ENCODE data around the gene PRRT1. TPM values are rescaled to one million over a fixed set of nuclear protein-coding genes. Genes with fewer than 3 reads are reported as not detected.

PRRT1 gene
- 0.56 to 1.0 TPM (median 0.63 TPM) in 5 replicates for total RNA-seq (2022; extraction: Qiagen RNA extraction)

GRCh38 chr6:32151863-32152768, at the start of gene PRRT1:
TSS of gene PRRT1 (minus strand) at chr6:32151939. CDS start at chr6:32151827, 112 bp downstream.

DNA sequence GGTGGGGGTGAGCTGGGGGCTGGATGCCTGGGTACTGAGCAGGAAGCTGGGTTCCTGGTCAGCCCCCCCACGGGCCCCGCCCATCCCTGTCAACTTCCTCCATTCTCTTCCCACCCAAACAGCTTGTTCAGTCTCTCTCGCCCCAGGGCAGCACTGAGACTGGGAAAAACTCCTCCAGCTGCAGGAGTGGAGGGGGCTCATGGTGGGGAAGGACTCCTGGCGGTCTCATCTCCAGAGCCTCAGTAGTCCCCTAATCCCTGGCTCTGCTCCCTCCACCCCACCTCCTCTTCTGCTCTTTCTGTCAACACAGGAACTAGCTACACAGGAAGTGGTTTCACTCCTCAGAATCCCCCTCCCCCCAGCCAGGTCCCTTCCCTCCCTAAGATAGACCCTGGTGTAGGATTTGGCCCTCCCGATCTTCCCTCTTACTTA, 40.9 kb upstream of the PRRT1 start, which contains the start of gene GPSM3:
Gene GPSM3 (minus strand): TSS at position 36 of the 432 bp plus-strand sequence. CDS start 130 bp downstream, outside the sequence.

DNA sequence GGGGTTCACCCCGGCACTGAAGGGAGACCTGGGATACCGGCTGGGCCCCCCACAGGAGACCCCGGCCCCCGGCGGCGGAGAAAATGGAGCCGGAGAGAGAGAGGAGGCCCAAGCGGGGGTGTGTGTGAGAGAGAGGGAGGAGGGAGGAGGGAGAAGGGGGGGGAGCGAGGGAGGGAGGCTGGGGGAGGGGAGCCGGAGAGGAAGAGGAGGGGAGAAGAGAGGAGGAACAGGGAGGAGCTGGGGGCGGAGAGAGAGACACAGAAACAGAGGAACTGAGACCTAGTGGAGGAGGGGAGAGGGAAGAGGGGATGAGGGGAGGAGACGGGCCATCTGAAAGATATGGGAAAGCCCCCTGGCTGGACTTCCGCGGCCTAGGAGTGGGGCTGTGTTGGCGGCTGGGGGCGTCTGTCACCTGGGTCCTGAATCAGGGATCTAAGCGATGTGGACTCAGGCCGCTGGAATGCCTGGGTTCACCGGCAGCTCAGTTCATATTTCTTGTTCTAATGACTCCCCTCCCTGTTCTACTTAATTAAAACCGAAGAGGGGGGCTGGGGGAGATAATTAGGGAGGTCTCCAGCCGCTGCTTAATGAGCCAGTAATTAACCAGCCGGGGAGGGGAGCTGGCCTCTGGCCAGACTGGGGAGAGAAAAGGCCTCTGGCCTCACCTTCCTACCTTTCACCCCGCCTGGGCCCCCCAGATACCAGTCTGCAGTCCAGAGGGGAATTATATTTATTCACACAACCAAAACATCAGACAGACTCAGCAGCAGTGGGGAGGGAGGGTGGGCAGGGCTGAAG, 38.5 kb upstream of the PRRT1 start, which contains the start of gene PBX2:
Gene PBX2 (minus strand): TSS at position 149 of the 798 bp plus-strand sequence. CDS start 287 bp downstream, outside the sequence.

GRCh38 chr6:32184084-32184640, 32.4 kb upstream of the PRRT1 start, which contains the start of gene AGER:
TSS of gene AGER (minus strand) at chr6:32184253. CDS start at chr6:32184222, 31 bp downstream.

DNA sequence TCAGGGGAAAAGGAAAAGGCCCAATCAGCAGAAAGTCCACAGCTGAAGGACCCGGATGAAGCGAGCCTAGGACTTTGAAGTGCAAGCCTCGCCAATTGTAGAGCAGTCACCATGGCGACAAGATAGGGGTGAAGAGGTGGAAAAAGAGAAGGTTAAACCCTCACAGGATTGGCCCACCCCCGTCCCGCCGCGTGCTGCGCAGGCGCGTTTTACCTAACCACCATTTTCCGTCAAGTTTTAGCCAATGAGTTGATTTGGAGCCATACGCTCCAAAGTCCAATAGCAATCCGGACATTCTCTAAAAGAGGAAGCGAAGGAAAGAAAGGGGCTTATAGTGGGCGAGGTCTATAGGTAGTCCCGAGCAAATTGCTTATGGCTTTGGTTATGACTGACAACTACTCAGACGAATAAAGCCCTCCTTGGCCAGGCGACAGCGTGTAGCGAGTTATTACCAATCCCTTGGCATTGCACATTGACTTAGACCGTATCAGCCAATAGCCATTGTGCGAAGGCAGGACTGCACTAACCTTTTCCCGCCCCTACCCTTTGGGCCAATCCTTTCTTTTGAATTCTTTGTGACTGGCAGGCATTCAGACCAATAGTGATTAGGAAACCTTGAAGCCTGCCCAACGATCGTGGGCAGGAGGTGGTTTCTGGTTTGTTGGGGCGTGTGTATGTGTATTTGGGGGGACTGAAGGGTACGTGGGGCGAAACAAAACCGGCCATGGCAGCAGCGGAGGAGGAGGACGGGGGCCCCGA, 26.2 kb upstream of the PRRT1 start, which contains the start of gene RNF5:
Gene RNF5 (plus strand): TSS at position 618 of the 759 bp plus-strand sequence. CDS start 107 bp downstream, at position 725.

DNA sequence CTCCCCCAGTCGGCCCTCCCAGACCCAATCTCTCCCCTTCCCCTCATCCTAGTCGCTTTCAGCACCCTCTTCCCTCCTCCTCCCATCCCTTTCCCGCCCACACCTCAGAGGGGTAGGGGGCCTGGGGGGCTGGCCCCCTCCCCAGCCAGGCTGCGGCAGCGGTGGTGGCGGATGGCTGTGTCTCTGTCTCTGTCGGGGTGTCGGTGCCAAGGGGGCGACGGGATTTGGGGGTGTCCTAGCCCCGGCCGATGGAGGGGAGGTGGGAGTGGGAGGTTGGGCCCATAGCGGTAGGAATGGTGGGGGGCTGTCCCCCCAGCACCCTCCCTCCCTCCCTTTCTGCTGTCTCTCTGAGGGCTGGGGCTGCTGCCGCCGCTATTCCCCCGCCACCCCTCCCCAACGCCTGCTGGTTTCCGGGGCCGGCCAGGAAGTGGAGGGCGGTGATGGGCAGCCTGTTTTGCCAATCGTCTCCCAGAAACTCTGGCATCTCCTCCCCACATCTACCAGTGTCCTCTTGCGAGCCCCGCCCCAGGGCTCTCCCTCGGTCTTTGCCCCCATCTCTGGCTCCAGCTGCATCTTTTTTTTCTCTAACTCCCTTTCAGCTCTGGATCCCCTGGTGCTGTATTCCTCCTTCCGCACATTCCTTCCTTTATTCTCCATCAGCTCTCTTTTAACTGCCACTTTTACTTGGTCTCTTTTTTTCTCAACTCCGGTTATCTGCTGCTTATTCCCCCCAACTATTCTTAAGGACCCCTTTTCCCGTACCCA, 24.2 kb upstream of the PRRT1 start, which contains the start of gene AGPAT1:
Gene AGPAT1 (minus strand): TSS at position 374 of the 765 bp plus-strand sequence. CDS start 4,588 bp downstream, outside the sequence.

GRCh38 chr6:32164295-32164694, 12.6 kb upstream of the PRRT1 start, which contains the start of gene EGFL8:
TSS of gene EGFL8 (plus strand) at chr6:32164595. CDS start at chr6:32166166, 1,571 bp downstream.

DNA sequence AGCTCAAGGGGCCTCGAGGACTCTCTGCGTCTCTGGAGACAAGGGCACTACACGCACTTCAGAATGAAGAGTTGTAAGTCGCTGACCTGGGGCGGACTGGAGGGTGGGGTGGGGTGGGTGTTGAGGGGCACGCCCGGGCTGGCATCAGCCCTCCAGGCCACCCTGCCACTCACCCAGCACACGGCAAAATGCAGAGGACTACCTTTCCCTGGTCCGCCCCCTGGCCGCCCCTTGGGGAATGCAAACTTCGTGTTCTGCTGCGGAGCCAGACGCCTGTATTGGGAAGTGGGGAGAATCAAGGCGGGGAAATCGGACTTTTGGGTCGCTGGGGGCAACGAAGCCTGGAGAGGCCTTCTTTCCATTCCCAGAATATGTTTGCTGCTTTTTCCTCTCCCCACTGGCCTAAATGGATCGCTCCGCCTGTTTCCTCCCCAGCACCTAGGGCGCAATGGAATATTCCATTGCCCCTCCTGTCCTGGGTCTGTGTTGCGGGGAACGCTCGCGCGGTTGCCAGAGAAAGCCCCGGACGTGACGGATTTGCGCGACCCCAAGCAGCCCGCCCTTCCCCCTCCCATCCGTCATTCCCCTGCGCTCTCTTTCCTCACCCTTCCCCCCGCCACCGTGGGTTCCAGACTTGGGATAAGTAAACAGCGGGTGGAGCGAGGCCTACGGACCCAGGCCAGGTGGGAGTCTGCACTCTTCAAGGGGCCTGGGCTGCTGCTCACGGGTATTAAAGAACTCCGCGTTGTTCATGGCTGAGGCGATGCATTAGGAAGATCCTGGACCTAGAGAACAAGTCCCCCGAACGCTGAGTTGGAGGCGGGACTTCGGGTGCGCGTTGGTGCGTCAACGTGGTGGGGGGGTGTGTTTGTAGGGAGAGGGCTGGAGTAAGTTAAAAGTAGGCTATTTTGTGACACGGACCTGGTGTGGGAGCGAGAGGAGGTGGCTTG, 2.1 kb upstream of the PRRT1 start, which contains the start of gene PPT2:
Gene PPT2 (plus strand): TSS at position 578 of the 950 bp plus-strand sequence. CDS start 454 bp downstream, outside the sequence.

DNA sequence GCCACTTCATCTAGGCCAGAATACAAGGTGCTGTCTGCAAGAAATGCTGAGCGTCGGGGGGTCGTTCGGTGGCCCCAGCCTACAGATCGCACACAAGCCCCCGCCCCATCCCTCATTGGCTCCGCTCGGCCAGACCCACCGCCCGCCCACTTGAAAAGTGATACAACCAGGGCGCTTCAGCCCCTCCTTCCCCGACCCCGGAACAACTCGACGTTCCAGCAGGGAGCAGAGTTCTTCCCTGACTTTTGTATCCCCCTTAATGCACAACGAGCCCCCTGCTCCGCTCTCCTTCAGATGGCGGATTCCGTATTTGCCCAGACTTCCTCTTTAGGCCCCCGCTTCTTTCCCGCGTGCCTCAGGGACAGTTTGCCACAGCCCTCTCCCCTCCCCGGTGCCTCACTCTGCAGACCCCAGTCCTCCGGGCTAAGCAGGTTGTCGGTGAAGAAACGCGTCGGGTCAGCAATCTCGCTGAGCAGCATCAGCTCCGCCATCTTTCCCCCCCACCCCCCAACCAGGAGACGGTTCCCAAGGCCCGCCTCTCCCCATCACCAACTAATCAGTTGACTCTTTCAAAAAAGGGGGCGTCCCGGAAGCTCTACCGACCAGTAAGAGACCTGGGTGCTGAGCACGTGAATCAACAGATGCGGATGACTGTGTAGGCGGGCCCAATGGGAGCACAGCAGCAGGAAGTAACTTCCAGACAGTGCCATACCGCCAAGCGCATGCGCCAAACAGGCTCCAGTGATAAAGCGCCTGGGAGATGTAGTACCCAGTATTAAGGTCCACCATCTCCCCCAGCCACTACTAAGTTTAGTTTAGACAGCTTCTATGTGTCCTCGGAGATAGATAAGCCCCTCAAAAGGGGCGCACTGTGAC, 23.8 kb downstream of the PRRT1 start, which contains the start of gene ATF6B:
Gene ATF6B (minus strand): TSS at position 530 of the 876 bp plus-strand sequence. CDS start 39 bp downstream, at position 491.

GRCh38 chr6:32109114-32109764, 42.5 kb downstream of the PRRT1 start, which contains the start of gene TNXB:
TSS of gene TNXB (minus strand) at chr6:32109338. CDS start at chr6:32098198, 11,140 bp downstream.

Other genes starting within 250 kb of the PRRT1 start
- gene ZBTB12, start 249.9 kb downstream of the PRRT1 start, total RNA-seq (2022; extraction: Qiagen RNA extraction), result 3.3 to 4.2 TPM (median 3.9 TPM) in 5 replicates
- gene C2, start 224.2 kb downstream of the PRRT1 start, total RNA-seq (2022; extraction: Qiagen RNA extraction), result 0.17 to 0.46 TPM (median 0.38 TPM) in 5 replicates
- 1.7 to 2.3 TPM (median 1.9 TPM) in 5 replicates for gene CFB, start 205.8 kb downstream of the PRRT1 start, total RNA-seq (2022; extraction: Qiagen RNA extraction)
- gene NELFE, start 193.0 kb downstream of the PRRT1 start, total RNA-seq (2022; extraction: Qiagen RNA extraction), result 73.7 to 87.1 TPM (median 76.9 TPM) in 5 replicates
- 21.3 to 24.7 TPM (median 23.3 TPM) in 5 replicates for gene SKIC2, start 192.8 kb downstream of the PRRT1 start, total RNA-seq (2022; extraction: Qiagen RNA extraction)
- gene DXO, start 179.8 kb downstream of the PRRT1 start, total RNA-seq (2022; extraction: Qiagen RNA extraction), result 10.4 to 12.4 TPM (median 11.6 TPM) in 5 replicates
- 0.79 to 1.5 TPM (median 0.85 TPM) in 5 replicates for gene C4A, start 169.9 kb downstream of the PRRT1 start, total RNA-seq (2022; extraction: Qiagen RNA extraction)
- gene C4B, start 137.1 kb downstream of the PRRT1 start, total RNA-seq (2022; extraction: Qiagen RNA extraction), result 0.35 to 0.93 TPM (median 0.67 TPM) in 5 replicates
- not detected in 5 replicates for gene CYP21A2, start 113.5 kb downstream of the PRRT1 start, total RNA-seq (2022; extraction: Qiagen RNA extraction)
- 0.32 to 0.66 TPM (median 0.52 TPM) in 5 replicates for gene TNXB, start 42.6 kb downstream of the PRRT1 start, total RNA-seq (2022; extraction: Qiagen RNA extraction)
- gene ATF6B, start 23.7 kb downstream of the PRRT1 start, total RNA-seq (2022; extraction: Qiagen RNA extraction), result 31.1 to 34.2 TPM (median 32.9 TPM) in 5 replicates
- 6.2 to 7.1 TPM (median 6.7 TPM) in 5 replicates for gene FKBPL, start 21.7 kb downstream of the PRRT1 start, total RNA-seq (2022; extraction: Qiagen RNA extraction)
- gene PPT2, start 2.2 kb upstream of the PRRT1 start, total RNA-seq (2022; extraction: Qiagen RNA extraction), result 6.9 to 8.9 TPM (median 8.3 TPM) in 5 replicates
- gene EGFL8, start 12.7 kb upstream of the PRRT1 start, total RNA-seq (2022; extraction: Qiagen RNA extraction), result 0.69 to 2.5 TPM (median 1.8 TPM) in 5 replicates
- 38.0 to 40.4 TPM (median 39.4 TPM) in 5 replicates for gene AGPAT1, start 24.1 kb upstream of the PRRT1 start, total RNA-seq (2022; extraction: Qiagen RNA extraction)
- gene RNF5, start 26.5 kb upstream of the PRRT1 start, total RNA-seq (2022; extraction: Qiagen RNA extraction), result 34.1 to 48.8 TPM (median 44.7 TPM) in 5 replicates
- gene AGER, start 32.3 kb upstream of the PRRT1 start, total RNA-seq (2022; extraction: Qiagen RNA extraction), result 1.2 to 2.3 TPM (median 1.6 TPM) in 5 replicates
- 13.5 to 17.2 TPM (median 15.7 TPM) in 5 replicates for gene PBX2, start 38.3 kb upstream of the PRRT1 start, total RNA-seq (2022; extraction: Qiagen RNA extraction)
- gene GPSM3, start 40.7 kb upstream of the PRRT1 start, total RNA-seq (2022; extraction: Qiagen RNA extraction), result 0.23 to 0.47 TPM (median 0.45 TPM) in 5 replicates
- 0.57 to 0.80 TPM (median 0.75 TPM) in 5 replicates for gene NOTCH4, start 72.1 kb upstream of the PRRT1 start, total RNA-seq (2022; extraction: Qiagen RNA extraction)
- not detected in 5 replicates for gene TSBP1, start 220.0 kb upstream of the PRRT1 start, total RNA-seq (2022; extraction: Qiagen RNA extraction)